ENCODE measurements around the gene PAPOLG.

- TF ChIP-seq CTCF (IDR thresholded peaks at IDR 0.05), result no peak
- no peak for TF ChIP-seq ZFX (IDR thresholded peaks at IDR 0.05; ENCODE audit: borderline replicate concordance)
These were observed 48.4 kb downstream of the PAPOLG start for GRCh38 chr2:60804473-60804872.
